ENCODE results near the gene C3orf18.

- peak in 1 of 5 experiments; percentile 9 for TF ChIP-seq CTCF (IDR thresholded peaks at IDR 0.05 in 4 of 5, conservative IDR thresholded peaks at IDR 0.05 in 1 of 5)
- peak; percentile 58 to 70 for TF ChIP-seq POLR2A (IDR thresholded peaks at IDR 0.05)
Observed at GRCh38 chr3:50567386-50568167, at the start of gene C3orf18.
